ENCODE data around the gene GSC2. TPM values are rescaled to one million over a fixed set of nuclear protein-coding genes. Genes with fewer than 3 reads are reported as not detected.

GSC2 gene
- total RNA-seq, 1 experiment from 2014 or later, result not detected

DNA sequence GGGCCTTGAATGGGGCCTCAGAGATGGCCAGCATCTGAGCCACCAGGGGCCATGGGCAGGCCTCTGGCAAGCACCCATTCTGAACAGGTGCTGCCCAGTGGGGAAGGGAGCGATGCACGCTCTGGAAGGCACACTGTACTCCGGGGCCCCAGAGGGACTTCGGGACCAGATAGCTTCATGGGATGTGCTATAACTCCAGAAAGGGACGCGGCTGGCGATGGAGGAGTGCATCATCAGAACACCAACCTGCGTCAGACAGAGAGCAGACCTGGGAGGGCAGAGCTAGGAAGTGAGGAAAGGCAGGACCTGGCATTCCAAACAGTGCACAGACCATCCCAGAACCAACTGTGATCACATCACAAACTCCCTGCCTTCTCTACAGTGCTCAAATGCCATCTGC, 44.6 kb downstream of the GSC2 start:
- H3K4me3 ChIP-seq (ENCODE audit: low read depth, low read length), result no peak overlapping the region
- CTCF ChIA-PET, result no interaction called here
- peaks cover 8% of the 10 kb centered on the region for H3K36me3 Mint-ChIP-seq (ENCODE audit: insufficient read depth, unreplicated experiment)
- H3K4me1 Mint-ChIP-seq (ENCODE audit: low read depth, unreplicated experiment), result peaks cover 5% of the 10 kb centered on the region
- POLR2A ChIA-PET, result no interaction called here
- TF ChIP-seq, protein P1, sequence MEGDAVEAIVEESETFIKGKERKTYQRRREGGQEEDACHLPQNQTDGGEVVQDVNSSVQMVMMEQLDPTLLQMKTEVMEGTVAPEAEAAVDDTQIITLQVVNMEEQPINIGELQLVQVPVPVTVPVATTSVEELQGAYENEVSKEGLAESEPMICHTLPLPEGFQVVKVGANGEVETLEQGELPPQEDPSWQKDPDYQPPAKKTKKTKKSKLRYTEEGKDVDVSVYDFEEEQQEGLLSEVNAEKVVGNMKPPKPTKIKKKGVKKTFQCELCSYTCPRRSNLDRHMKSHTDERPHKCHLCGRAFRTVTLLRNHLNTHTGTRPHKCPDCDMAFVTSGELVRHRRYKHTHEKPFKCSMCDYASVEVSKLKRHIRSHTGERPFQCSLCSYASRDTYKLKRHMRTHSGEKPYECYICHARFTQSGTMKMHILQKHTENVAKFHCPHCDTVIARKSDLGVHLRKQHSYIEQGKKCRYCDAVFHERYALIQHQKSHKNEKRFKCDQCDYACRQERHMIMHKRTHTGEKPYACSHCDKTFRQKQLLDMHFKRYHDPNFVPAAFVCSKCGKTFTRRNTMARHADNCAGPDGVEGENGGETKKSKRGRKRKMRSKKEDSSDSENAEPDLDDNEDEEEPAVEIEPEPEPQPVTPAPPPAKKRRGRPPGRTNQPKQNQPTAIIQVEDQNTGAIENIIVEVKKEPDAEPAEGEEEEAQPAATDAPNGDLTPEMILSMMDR (IDR thresholded peaks at IDR 0.05; ENCODE audit: insufficient read depth in 1 of 2, low read depth in 1 of 2, low read length in 1 of 2, severe bottlenecking in 1 of 2, unreplicated experiment in 1 of 2), result no peak
- no peaks in the 10 kb centered on the region for H3K27me3 Mint-ChIP-seq (ENCODE audit: insufficient read depth, unreplicated experiment)
- H3K27ac Mint-ChIP-seq (ENCODE audit: unreplicated experiment), result no peak overlapping the region
- no TSS peak for BruUV-seq (replicated peaks)
- no peak overlapping the region for H3K4me3 Mint-ChIP-seq (ENCODE audit: unreplicated experiment)
- H3K36me3 ChIP-seq (ENCODE audit: control insufficient read depth, insufficient read depth, low read length), result no peaks in the 10 kb centered on the region
- DNase-seq, result no peak
- intact Hi-C loops (cut with micrococcal nuclease; ENCODE audit: unreplicated experiment), result no loop called here
- H3K9me3 Mint-ChIP-seq (ENCODE audit: unreplicated experiment), result no peaks in the 10 kb centered on the region
- H3K27me3 ChIP-seq (replicated peaks; ENCODE audit: control insufficient read depth, insufficient read depth, low read length), result no peaks in the 10 kb centered on the region
- peaks cover 9% of the 10 kb centered on the region; the same call in 1 of the 2 replicates for H3K4me1 ChIP-seq
- no peaks in the 10 kb centered on the region for H3K9me3 ChIP-seq

DNA sequence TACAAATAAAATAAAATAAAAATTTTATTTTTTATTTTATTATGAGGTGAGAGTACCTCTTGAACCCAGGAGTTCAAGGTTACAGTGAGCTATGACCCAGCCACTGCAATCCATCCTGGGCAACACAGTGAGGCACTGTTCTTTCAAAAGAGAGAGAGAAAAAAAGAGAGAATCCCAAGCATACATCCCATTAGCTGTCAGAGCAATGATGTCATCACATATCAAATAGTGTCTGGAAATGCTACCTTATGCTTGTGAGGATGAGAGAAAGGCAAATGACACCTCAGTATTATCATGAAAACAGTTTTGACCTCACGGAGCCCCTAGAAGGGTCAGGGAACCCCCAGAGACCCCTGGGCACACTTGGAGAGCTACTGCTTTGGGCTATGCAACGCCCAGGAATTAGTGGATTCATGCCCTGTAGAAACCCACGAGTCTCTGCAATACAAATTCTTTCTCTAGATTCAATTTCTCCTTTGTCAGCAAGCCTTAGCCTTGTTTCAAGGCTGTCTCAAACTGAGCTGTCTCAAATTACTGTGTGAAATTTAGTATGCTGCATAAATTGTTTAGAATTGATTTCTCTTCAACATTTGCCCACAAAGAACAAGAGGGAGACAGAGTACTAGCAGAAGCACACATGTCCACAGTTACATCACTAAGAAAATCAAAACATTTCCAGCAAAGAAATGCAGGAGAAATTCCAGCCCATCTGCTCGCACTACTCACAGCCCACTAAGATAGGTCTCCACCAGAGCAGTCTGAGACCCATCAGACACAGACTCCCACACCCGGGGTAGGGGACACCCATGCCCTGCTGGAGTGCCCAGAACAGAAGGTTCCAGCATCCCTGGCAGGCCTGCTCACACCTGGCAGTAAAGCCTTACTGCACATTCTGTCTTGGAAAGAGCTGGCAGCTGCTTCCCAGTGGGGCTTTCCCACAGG, 45.9 kb downstream of the GSC2 start:
- POLR2A ChIA-PET, result no interaction called here

DNA sequence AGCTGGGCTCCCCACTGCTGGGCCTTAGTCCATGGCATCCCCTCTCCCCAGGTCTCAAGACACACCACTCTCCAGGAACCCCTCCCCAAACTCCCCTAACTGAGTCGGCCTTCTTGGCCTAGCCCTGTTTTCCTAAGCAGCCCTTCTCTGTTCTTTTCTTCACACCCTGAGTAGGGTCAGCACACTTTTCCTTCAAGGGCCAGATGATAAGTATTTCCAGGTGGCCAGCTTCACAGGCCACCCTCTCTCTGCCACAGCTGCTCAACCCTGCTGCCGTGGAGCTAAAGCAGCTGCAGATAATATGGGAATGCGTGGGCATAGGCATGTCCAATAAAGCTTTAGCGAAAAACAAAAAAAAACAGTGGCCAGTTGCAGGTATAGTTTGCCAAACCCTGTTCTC, 51.9 kb downstream of the GSC2 start:
- no peaks in the 10 kb centered on the region for H3K9me3 Mint-ChIP-seq (ENCODE audit: unreplicated experiment)
- Histone ChIP-seq H3K27me3 (replicated peaks; ENCODE audit: control insufficient read depth, insufficient read depth, low read length) (no peaks in the 10 kb centered on the region), H3K4me3 (ENCODE audit: low read depth, low read length) (no peak overlapping the region), H3K4me1 (no peaks in the 10 kb centered on the region), H3K36me3 (ENCODE audit: control insufficient read depth, insufficient read depth, low read length) (no peaks in the 10 kb centered on the region), H3K9me3 (no peaks in the 10 kb centered on the region)
- H3K27ac Mint-ChIP-seq (ENCODE audit: unreplicated experiment), result no peak overlapping the region
- no peak for DNase-seq
- ChIA-PET POLR2A (no interaction called here), CTCF (interaction anchor here (1.5 kb wide), 1 partner anchor 7 kb away, joined by 3 read pairs; no protein-coding TSS in a partner anchor)
- no peak overlapping the region for H3K4me3 Mint-ChIP-seq (ENCODE audit: unreplicated experiment)
- H3K36me3 Mint-ChIP-seq (ENCODE audit: insufficient read depth, unreplicated experiment), result peaks cover 30% of the 10 kb centered on the region
- intact Hi-C loops (cut with micrococcal nuclease; ENCODE audit: unreplicated experiment), result no loop called here
- BruUV-seq (replicated peaks), result no TSS peak
- TF ChIP-seq, protein P1 (IDR thresholded peaks at IDR 0.05; ENCODE audit: insufficient read depth in 1 of 2, low read depth in 1 of 2, low read length in 1 of 2, severe bottlenecking in 1 of 2, unreplicated experiment in 1 of 2), result no peak
- no peaks in the 10 kb centered on the region for H3K27me3 Mint-ChIP-seq (ENCODE audit: insufficient read depth, unreplicated experiment)
- no peaks in the 10 kb centered on the region for H3K4me1 Mint-ChIP-seq (ENCODE audit: low read depth, unreplicated experiment)

More for the DNA sequence above, 45.9 kb downstream of the GSC2 start:
- peaks cover 5% of the 10 kb centered on the region for H3K4me1 Mint-ChIP-seq (ENCODE audit: low read depth, unreplicated experiment)
- no peaks in the 10 kb centered on the region for H3K9me3 Mint-ChIP-seq (ENCODE audit: unreplicated experiment)
- Histone ChIP-seq H3K4me1 (peaks cover under 1% of the 10 kb centered on the region; the same call in 1 of the 2 replicates), H3K36me3 (ENCODE audit: control insufficient read depth, insufficient read depth, low read length) (no peaks in the 10 kb centered on the region), H3K27me3 (replicated peaks; ENCODE audit: control insufficient read depth, insufficient read depth, low read length) (no peaks in the 10 kb centered on the region), H3K4me3 (ENCODE audit: low read depth, low read length) (no peak overlapping the region), H3K9me3 (no peaks in the 10 kb centered on the region)
- DNase-seq, result no peak
- no TSS peak for BruUV-seq (replicated peaks)
- H3K4me3 Mint-ChIP-seq (ENCODE audit: unreplicated experiment), result no peak overlapping the region
- CTCF ChIA-PET, result no interaction called here
- H3K27ac Mint-ChIP-seq (ENCODE audit: unreplicated experiment), result no peak overlapping the region
- intact Hi-C loops (cut with micrococcal nuclease; ENCODE audit: unreplicated experiment), result no loop called here
- TF ChIP-seq, protein P1 (IDR thresholded peaks at IDR 0.05; ENCODE audit: insufficient read depth in 1 of 2, low read depth in 1 of 2, low read length in 1 of 2, severe bottlenecking in 1 of 2, unreplicated experiment in 1 of 2), result no peak
- no peaks in the 10 kb centered on the region for H3K27me3 Mint-ChIP-seq (ENCODE audit: insufficient read depth, unreplicated experiment)
- H3K36me3 Mint-ChIP-seq (ENCODE audit: insufficient read depth, unreplicated experiment), result peaks cover 13% of the 10 kb centered on the region

All from Caco-2 (cell line).